HepG2 (cell line): ENCODE measurements around the gene IZUMO4. TPM values are rescaled to one million over a fixed set of nuclear protein-coding genes. Genes with fewer than 3 reads are reported as not detected.
A peak's percentile ranks its signal among the peaks of the same experiment; 100 is the strongest.

ENCODE experiments used
- ATF2 ChIP-seq: sonication (generic); formaldehyde crosslinking; IDR thresholded peaks from 2 replicates; pipeline ENCODE4 v1.4.0; 2020; ENCODE audit warnings: missing genetic modification reagents
- E2F1 ChIP-seq: sonication (generic); formaldehyde crosslinking; IDR thresholded peaks from 2 replicates; pipeline ENCODE4 v1.5.0; 2020; ENCODE audit warnings: missing genetic modification reagents
- HOXA9 ChIP-seq: sonication (generic); formaldehyde crosslinking; IDR thresholded peaks from 2 replicates; pipeline ENCODE4 v1.8.1; 2022; ENCODE audit warnings: missing genetic modification reagents, mild to moderate bottlenecking, moderate library complexity, borderline replicate concordance
- LCORL ChIP-seq, 2 experiments: fragments of 450-650 bp in 1 of 2; sonication (generic) in 1 of 2; formaldehyde crosslinking in 1 of 2; IDR thresholded peaks; 2 replicates each; pipeline versions ENCODE4 v1.5.0 to v1.6.1; 2017 to 2020; ENCODE audit warnings: antibody characterized with exemption in 1 of 2, missing genetic modification reagents in 1 of 2
- NONO ChIP-seq, 2 experiments: fragments of 450-650 bp in 1 of 2; sonication (generic) in 1 of 2; formaldehyde crosslinking in 1 of 2; IDR thresholded peaks in 1 of 2; conservative IDR thresholded peaks in 1 of 2; 2 replicates each; pipeline versions ENCODE4 v1.6.1 to v1.8.0; 2017 to 2022; ENCODE audit warnings: mild to moderate bottlenecking in 1 of 2, missing genetic modification reagents in 1 of 2, moderate library complexity in 1 of 2
- RERE ChIP-seq: IDR thresholded peaks from 2 replicates; pipeline ENCODE4 v1.6.1; 2016; ENCODE audit warnings: low read depth, missing genetic modification reagents, missing compliant biosample characterization
- RXRB ChIP-seq: IDR thresholded peaks from 2 replicates; pipeline ENCODE4 v1.6.1; 2016; ENCODE audit warnings: borderline replicate concordance, missing genetic modification reagents, missing compliant biosample characterization
- SPEN ChIP-seq: sonication (generic); formaldehyde crosslinking; IDR thresholded peaks from 2 replicates; pipeline ENCODE4 v1.5.1; 2020; ENCODE audit warnings: low read depth, mild to moderate bottlenecking, missing genetic modification reagents
- TBL1XR1 ChIP-seq: fragments of 150-350 bp; IDR thresholded peaks from 2 replicates; pipeline ENCODE4 v1.6.1; 2014; ENCODE audit warnings: borderline replicate concordance, low read length; ENCODE audit not compliant: partially characterized antibody
- TERF1 ChIP-seq: sonication (generic); formaldehyde crosslinking; IDR thresholded peaks from 2 replicates; pipeline ENCODE4 v1.8.0; 2022; ENCODE audit warnings: mild to moderate bottlenecking, missing genetic modification reagents, moderate library complexity
- TOE1 ChIP-seq: sonication (generic); formaldehyde crosslinking; IDR thresholded peaks from 2 replicates; pipeline ENCODE4 v1.4.0; 2020; ENCODE audit warnings: mild to moderate bottlenecking, missing genetic modification reagents
- ZNF577 ChIP-seq: sonication (generic); formaldehyde crosslinking; IDR thresholded peaks from 2 replicates; pipeline ENCODE4 v1.4.0; 2020; ENCODE audit warnings: mild to moderate bottlenecking, low read depth, missing genetic modification reagents, borderline replicate concordance
- ZNF788 ChIP-seq: sonication (generic); formaldehyde crosslinking; IDR thresholded peaks from 2 replicates; pipeline ENCODE4 v1.5.0; 2020; ENCODE audit warnings: mild to moderate bottlenecking, missing genetic modification reagents, borderline replicate concordance
- polyA plus RNA-seq, 8 experiments: library from polyadenylated mRNA; depleted of rRNA in 3 of 8; stranded (reverse) in 7 of 8; unstranded in 1 of 8; fragments of >200 nt; fragmentation: Illumina TruSeq in 4 of 8; extraction: Trizol in 4 of 8; gene quantifications; 2 replicates each; pipeline versions ENCODE4 v1.2.1 to v1.2.3, GENCODE V29; 2011 to 2016; ENCODE audit warnings: low read depth in 4 of 8, missing spikeins in 1 of 8, mixed read lengths in 1 of 8; ENCODE audit not compliant: insufficient read depth in 1 of 8
- total RNA-seq, 5 experiments: library from RNA; depleted of rRNA; stranded (reverse); fragments of >200 nt; fragmentation: Illumina TruSeq; extraction: Trizol; gene quantifications; 2 replicates each; pipeline ENCODE4 v1.2.3, GENCODE V29; 2016; ENCODE audit warnings: low read depth in 1 of 5
- TF ChIP-seq, protein P1 (sequence below): sonication (generic); formaldehyde crosslinking; IDR thresholded peaks from 2 replicates; pipeline ENCODE4 v1.8.0; 2023; ENCODE audit warnings: mild to moderate bottlenecking, missing genetic modification reagents

The IZUMO4 gene
- total and polyA plus RNA-seq, 2 of the 13 experiments (the other 11 are each of a cell fraction or from before 2014, with no cell fraction given) = 0.77 to 3.9 TPM

GRCh38 chr19:2061495-2062388, 35.0 kb upstream of the IZUMO4 start (continued):
- 0 out of 2 replicates have a peak, but pooled peaks have one; percentile 28 for TF ChIP-seq RERE (CRISPR knock-in tag)
- peak; percentile 55; the same call in 1 of the 2 replicates for TF ChIP-seq E2F1 (CRISPR knock-in tag)
- TF ChIP-seq NONO (IDR thresholded peaks at IDR 0.05) = no peak
- TF ChIP-seq NONO (CRISPR knock-in tag; conservative IDR thresholded peaks at IDR 0.05) = no peak; the same call in 1 of the 2 replicates
- TF ChIP-seq, protein P1, sequence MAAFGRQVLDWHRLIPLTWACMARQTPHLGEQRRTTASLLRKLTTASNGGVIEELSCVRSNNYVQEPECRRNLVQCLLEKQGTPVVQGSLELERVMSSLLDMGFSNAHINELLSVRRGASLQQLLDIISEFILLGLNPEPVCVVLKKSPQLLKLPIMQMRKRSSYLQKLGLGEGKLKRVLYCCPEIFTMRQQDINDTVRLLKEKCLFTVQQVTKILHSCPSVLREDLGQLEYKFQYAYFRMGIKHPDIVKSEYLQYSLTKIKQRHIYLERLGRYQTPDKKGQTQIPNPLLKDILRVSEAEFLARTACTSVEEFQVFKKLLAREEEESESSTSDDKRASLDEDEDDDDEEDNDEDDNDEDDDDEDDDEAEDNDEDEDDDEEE (CRISPR knock-in tag) = peak; percentile 42; the same call in 1 of the 2 replicates
- TF ChIP-seq SPEN (CRISPR knock-in tag) = no peak; the same call in none of the 2 replicates
- no peak for TF ChIP-seq ATF2 (CRISPR knock-in tag)
- no peak for TF ChIP-seq TBL1XR1
- no peak for TF ChIP-seq LCORL (IDR thresholded peaks at IDR 0.05)
- no peak; the same call in 1 of the 2 replicates for TF ChIP-seq LCORL (CRISPR knock-in tag; IDR thresholded peaks at IDR 0.05)
- TF ChIP-seq TERF1 (CRISPR knock-in tag) = no peak
- TF ChIP-seq ZNF577 (CRISPR knock-in tag) = no peak
- TF ChIP-seq TOE1 (CRISPR knock-in tag) = no peak; the same call in 1 of the 2 replicates
- TF ChIP-seq ZNF788 (CRISPR knock-in tag) = 0 out of 2 replicates have a peak, but pooled peaks have one; percentile 3
- no peak; the same call in 1 of the 2 replicates for TF ChIP-seq RXRB
- TF ChIP-seq HOXA9 (CRISPR knock-in tag) = no peak
